HG03469 (cell line): ENCODE results near the gene TRMT11.
"Not testable (repeated sequence)": the region's sequence is repeated elsewhere in the genome, so short reads cannot be mapped to it uniquely, and the experiment has no call there.

Experiments
- ATAC-seq: cut with Tn5 transposase; IDR thresholded peaks from one replicate; pipeline ENCODE4 v1.9.1; 2021; ENCODE audit warnings: mild to moderate bottlenecking, moderate library complexity, moderate number of reproducible peaks; ENCODE audit not compliant: unreplicated experiment

Gene TRMT11

GRCh38 chr6:125955973-125956372 is 30.4 kb upstream of the TRMT11 start:
- ATAC-seq = no peak

- ATAC-seq = peak; percentile 90
Observed at GRCh38 chr6:125956506-125957390, 29.6 kb upstream of the TRMT11 start, which contains the start of gene HINT3. Gene HINT3 (plus strand): TSS chr6:125956770. CDS start chr6:125956978, 208 bp downstream.

- ATAC-seq = no peak
Observed at GRCh38 chr6:125957391-125957693, 29.0 kb upstream of the TRMT11 start.

- ATAC-seq = no peak
Observed at GRCh38 chr6:125957845-125958244, 28.5 kb upstream of the TRMT11 start.

GRCh38 chr6:125959041-125959440 is 27.3 kb upstream of the TRMT11 start:
- no peak for ATAC-seq

GRCh38 chr6:125961117-125961516 is 25.2 kb upstream of the TRMT11 start:
- ATAC-seq = no peak

GRCh38 chr6:125962900-125963497 is 23.3 kb upstream of the TRMT11 start:
- ATAC-seq = no peak

GRCh38 chr6:125963817-125964216 is 22.5 kb upstream of the TRMT11 start:
- no peak for ATAC-seq

GRCh38 chr6:125966569-125966968 is 19.8 kb upstream of the TRMT11 start:
- ATAC-seq = no peak

GRCh38 chr6:125968493-125968892 is 17.8 kb upstream of the TRMT11 start:
- ATAC-seq = no peak

GRCh38 chr6:125970760-125971159 is 15.6 kb upstream of the TRMT11 start:
- no peak for ATAC-seq

GRCh38 chr6:125972478-125972877 is 13.9 kb upstream of the TRMT11 start:
- not testable (repeated sequence) for ATAC-seq

GRCh38 chr6:125974214-125974866 is 12.0 kb upstream of the TRMT11 start:
- peak; percentile 79 for ATAC-seq

- ATAC-seq = no peak
Observed at GRCh38 chr6:125979101-125979500, 7.2 kb upstream of the TRMT11 start.

- ATAC-seq = no peak
Observed at GRCh38 chr6:125981571-125982185, 4.7 kb upstream of the TRMT11 start.

GRCh38 chr6:125983246-125983945 is 2.9 kb upstream of the TRMT11 start:
- ATAC-seq = no peak

GRCh38 chr6:125984311-125984710 is 2.0 kb upstream of the TRMT11 start:
- ATAC-seq = no peak

- ATAC-seq = no peak
Observed at GRCh38 chr6:125985522-125985921, 818 bp upstream of the TRMT11 start.

- no peak for ATAC-seq
Observed at GRCh38 chr6:125985979-125986300, 400 bp upstream of the TRMT11 start.

GRCh38 chr6:125987026-125987617 is 782 bp downstream of the TRMT11 start:
- ATAC-seq = peak; percentile 22

- no peak for ATAC-seq
Observed at GRCh38 chr6:125988280-125988679, 1.9 kb downstream of the TRMT11 start.
